H1 (cell line): ENCODE measurements around the gene NOC3L. TPM values are rescaled to one million over a fixed set of nuclear protein-coding genes. Genes with fewer than 3 reads are reported as not detected.

ENCODE experiments used
- CTCF ChIA-PET: fragments of 300-600 bp; sonication (Branson Sonifier 250); formaldehyde crosslinking; loops from one replicate; lab custom pipeline; 2021; ENCODE audit not compliant: partially characterized antibody; lab: Charles Lee
- POLR2A ChIA-PET: fragments of 300-600 bp; sonication (Branson Sonifier 250); formaldehyde crosslinking; loops from one replicate; lab custom pipeline; 2021; ENCODE audit warnings: inconsistent platforms; ENCODE audit not compliant: partially characterized antibody; lab: Charles Lee
- DNase-seq, 2 experiments: peaks; one replicate each; pipeline versions ENCODE4 v3.0.0 to v3.0.0-alpha.2; 2010 to 2022; ENCODE audit warnings: low spot score in 2 of 2, low read depth in 1 of 2, mixed read lengths in 1 of 2
- FAIRE-seq: peaks from 2 replicates; lab custom pipeline; 2011; peaks lifted over from hg19 to GRCh38; lab: Jason Lieb, UNC
- H2AFZ ChIP-seq: 2 replicates; pipeline ENCODE4 v1.8.1; 2012; ENCODE audit warnings: low read length, inconsistent platforms
- H2AK5ac ChIP-seq: 2 replicates; pipeline ENCODE4 v1.6.1; 2013; ENCODE audit warnings: low read depth, low read length
- H2BK120ac ChIP-seq: replicated peaks from 2 replicates; pipeline ENCODE3; 2013; ENCODE audit warnings: low read depth, low read length, inconsistent platforms
- H2BK12ac ChIP-seq: 2 replicates; pipeline ENCODE4 v1.6.1; 2013; ENCODE audit warnings: low read depth, low read length
- H2BK15ac ChIP-seq: 2 replicates; pipeline ENCODE4 v1.6.1; 2013; ENCODE audit warnings: low read length
- H2BK20ac ChIP-seq: 2 replicates; pipeline ENCODE4 v1.6.1; 2013; ENCODE audit warnings: low read length
- H2BK5ac ChIP-seq: 2 replicates; pipeline ENCODE4 v1.6.1; 2013; ENCODE audit warnings: low read depth, low read length
- H3K14ac ChIP-seq: 2 replicates; pipeline ENCODE4 v1.6.1; 2013; ENCODE audit warnings: inconsistent platforms; ENCODE audit not compliant: insufficient read length
- H3K18ac ChIP-seq: 2 replicates; pipeline ENCODE4 v1.6.1; 2013; ENCODE audit warnings: low read length; ENCODE audit errors: extremely low read depth
- H3K23ac ChIP-seq: 2 replicates; pipeline ENCODE4 v1.6.1; 2013; ENCODE audit warnings: inconsistent platforms; ENCODE audit not compliant: insufficient read length
- H3K23me2 ChIP-seq: 2 replicates; pipeline ENCODE4 v1.6.1; 2013; ENCODE audit warnings: low read depth, low read length
- H3K27ac ChIP-seq: 2 replicates; pipeline ENCODE4 v1.6.1; 2011; ENCODE audit warnings: low read depth, low read length, inconsistent platforms
- H3K27me3 ChIP-seq, 4 experiments: replicated peaks in 1 of 4; 1 replicate in 1 of 4; 2 replicates in 3 of 4; pipeline versions ENCODE4 v1.6.1 to v1.8.1; 2011 to 2013; ENCODE audit warnings: low read length in 3 of 4, mild to moderate bottlenecking in 3 of 4, inconsistent platforms in 2 of 4, mixed read lengths in 2 of 4, moderate library complexity in 1 of 4; ENCODE audit not compliant: control insufficient read depth in 3 of 4, insufficient read depth in 3 of 4; ENCODE audit errors: extremely low read depth in 1 of 4
- H3K36me3 ChIP-seq, 4 experiments: 2 replicates each; pipeline versions ENCODE4 v1.6.1 to v1.8.1; 2011 to 2013; ENCODE audit warnings: mild to moderate bottlenecking in 4 of 4, low read length in 3 of 4, moderate library complexity in 2 of 4, control low read depth in 1 of 4, inconsistent platforms in 1 of 4; ENCODE audit not compliant: insufficient read depth in 4 of 4, control insufficient read depth in 2 of 4
- H3K4ac ChIP-seq: replicated peaks from 2 replicates; pipeline ENCODE3; 2013; ENCODE audit warnings: low read length, low read depth, mixed read lengths, inconsistent platforms; ENCODE audit not compliant: insufficient read length
- H3K4me1 ChIP-seq, 4 experiments: replicated peaks in 1 of 4; 1 replicate in 1 of 4; 2 replicates in 3 of 4; pipeline versions ENCODE4 v1.6.1 to v1.8.1; 2011 to 2013; ENCODE audit warnings: low read length in 3 of 4, inconsistent platforms in 2 of 4, mixed read lengths in 1 of 4; ENCODE audit not compliant: insufficient read depth in 4 of 4, control insufficient read depth in 3 of 4
- H3K4me2 ChIP-seq, 2 experiments: 2 replicates each; pipeline versions ENCODE4 v1.6.1 to v1.8.1; 2011 to 2013; ENCODE audit warnings: low read depth in 2 of 2, low read length in 2 of 2, control low read depth in 1 of 2, inconsistent platforms in 1 of 2, mild to moderate bottlenecking in 1 of 2; ENCODE audit not compliant: insufficient read depth in 1 of 2
- H3K4me3 ChIP-seq, 4 experiments: fragments of 200-600, 300-600 bp in 1 of 4; sonication (generic), shearing (Covaris generic), sonication (Bioruptor Twin) in 1 of 4; 2 replicates each; pipeline versions ENCODE4 v1.5.1 to v1.8.1; 2011 to 2016; ENCODE audit warnings: low read length in 4 of 4, low read depth in 3 of 4, control low read depth in 2 of 4, inconsistent platforms in 2 of 4, mild to moderate bottlenecking in 2 of 4, mixed read lengths in 1 of 4, moderate library complexity in 1 of 4; ENCODE audit not compliant: insufficient read depth in 2 of 4; ENCODE audit errors: extremely low read depth in 1 of 4
- H3K56ac ChIP-seq: replicated peaks from 2 replicates; pipeline ENCODE3; 2013; ENCODE audit warnings: low read depth, mild to moderate bottlenecking, mixed read lengths, low read length, inconsistent platforms; ENCODE audit not compliant: insufficient read length
- H3K79me1 ChIP-seq: 2 replicates; pipeline ENCODE4 v1.6.1; 2013; ENCODE audit warnings: low read depth, low read length, control low read depth
- H3K79me2 ChIP-seq, 2 experiments: 2 replicates each; pipeline versions ENCODE4 v1.6.1 to v1.8.1; 2012 to 2013; ENCODE audit warnings: low read length in 2 of 2, mild to moderate bottlenecking in 2 of 2, inconsistent platforms in 1 of 2; ENCODE audit not compliant: insufficient read depth in 2 of 2, control insufficient read depth in 1 of 2
- H3K9ac ChIP-seq, 4 experiments: replicated peaks in 1 of 4; 1 replicate in 1 of 4; 2 replicates in 3 of 4; pipeline versions ENCODE4 v1.6.1 to v1.8.1; 2011 to 2013; ENCODE audit warnings: low read depth in 3 of 4, low read length in 3 of 4, control low read depth in 2 of 4, mild to moderate bottlenecking in 2 of 4, moderate library complexity in 2 of 4, inconsistent platforms in 1 of 4; ENCODE audit errors: extremely low read depth in 1 of 4
- H3K9me3 ChIP-seq, 2 experiments: 2 replicates each; pipeline versions ENCODE4 v1.6.1 to v1.8.1; 2012 to 2013; ENCODE audit warnings: mild to moderate bottlenecking in 2 of 2, moderate library complexity in 2 of 2, control low read depth in 1 of 2, inconsistent platforms in 1 of 2, low read depth in 1 of 2, low read length in 1 of 2, mixed read lengths in 1 of 2; ENCODE audit not compliant: insufficient read depth in 2 of 2
- H4K20me1 ChIP-seq, 2 experiments: replicated peaks in 1 of 2; 2 replicates each; pipeline versions ENCODE3 to v1.8.1; 2011 to 2013; ENCODE audit warnings: inconsistent platforms in 2 of 2, low read length in 2 of 2, mild to moderate bottlenecking in 1 of 2; ENCODE audit not compliant: insufficient read depth in 2 of 2, control insufficient read depth in 1 of 2
- H4K5ac ChIP-seq: 2 replicates; pipeline ENCODE4 v1.6.1; 2013; ENCODE audit warnings: low read length, low read depth, mixed read lengths, inconsistent platforms; ENCODE audit not compliant: insufficient read length
- H4K8ac ChIP-seq: 2 replicates; pipeline ENCODE4 v1.8.0; 2013; ENCODE audit warnings: mild to moderate bottlenecking, moderate library complexity, low read length, inconsistent platforms; ENCODE audit not compliant: insufficient read depth; ENCODE audit errors: extremely low read depth
- H4K91ac ChIP-seq: replicated peaks from 2 replicates; pipeline ENCODE3; 2013; ENCODE audit warnings: low read length, mixed read lengths, inconsistent platforms; ENCODE audit not compliant: insufficient read length
- BACH1 ChIP-seq: IDR thresholded peaks from 2 replicates; pipeline ENCODE4 v1.6.1; 2012; ENCODE audit warnings: low read length, improper control_type of control experiment
- CHD2 ChIP-seq: IDR thresholded peaks from 2 replicates; pipeline ENCODE4 v1.6.1; 2012; ENCODE audit warnings: low read length, improper control_type of control experiment
- KDM1A ChIP-seq: fragments of 200-600, 300-600 bp; sonication (generic); IDR thresholded peaks from 2 replicates; pipeline ENCODE4 v1.7.1; 2016; ENCODE audit warnings: mild to moderate bottlenecking, low read length, borderline replicate concordance
- NANOG ChIP-seq: IDR thresholded peaks from 2 replicates; pipeline ENCODE4 v1.6.1; 2011; ENCODE audit warnings: low read length, low read depth, mild to moderate bottlenecking, inconsistent platforms; ENCODE audit not compliant: insufficient read depth, poor library complexity, severe bottlenecking
- POU5F1 ChIP-seq: IDR thresholded peaks from 2 replicates; pipeline ENCODE4 v1.6.1; 2011; ENCODE audit warnings: low read depth, mild to moderate bottlenecking, low read length, moderate library complexity
- RFX5 ChIP-seq: IDR thresholded peaks from 2 replicates; pipeline ENCODE4 v1.6.1; 2011; ENCODE audit warnings: low read depth, low read length, improper control_type of control experiment, borderline replicate concordance
- SP2 ChIP-seq: IDR thresholded peaks from 2 replicates; pipeline ENCODE4 v1.6.1; 2012; ENCODE audit warnings: mild to moderate bottlenecking, low read length, inconsistent platforms
- TCF12 ChIP-seq: IDR thresholded peaks from 2 replicates; pipeline ENCODE4 v1.6.1; 2011; ENCODE audit warnings: low read depth, mild to moderate bottlenecking, low read length
- WGBS, 2 experiments: shearing (Covaris generic) in 1 of 2; methylation state at CpG; one replicate each; pipeline versions ENCODE4 v1.1.6 to v1.1.7; 2013 to 2015; ENCODE audit warnings: low lambda C conversion rate in 2 of 2, mixed read lengths in 2 of 2, inconsistent platforms in 1 of 2, low coverage in 1 of 2, missing lambda C conversion rate in 1 of 2; ENCODE audit not compliant: insufficient replicate concordance in 2 of 2, insufficient coverage in 1 of 2, insufficient read length in 1 of 2; ENCODE audit errors: extremely low coverage in 1 of 2, missing lambda C conversion rate in 1 of 2; 5-methylcytosine and 5-hydroxymethylcytosine counted together
- polyA plus RNA-seq, 7 experiments: library from polyadenylated mRNA; depleted of rRNA in 3 of 7; stranded (reverse) in 5 of 7; unstranded in 2 of 7; fragments of >200 nt in 5 of 7; fragments of 200-250 nt in 2 of 7; gene quantifications; 1 replicate in 5 of 7; 2 replicates in 1 of 7; 4 replicates in 1 of 7; pipeline versions ENCODE4 v1.2.1 to v1.2.3, GENCODE V29; 2011 to 2013; ENCODE audit warnings: missing spikeins in 2 of 7, mixed read lengths in 2 of 7
- total RNA-seq: library from RNA; stranded (reverse); fragmentation: NEBNext Ultra II Directional; extraction: Animal tissue kit (Norgen Biotek cat#: 25700); gene quantifications from 2 replicates; pipeline ENCODE4 v1.2.1, GENCODE V29; 2021
- TF ChIP-seq, protein P1 (sequence below): IDR thresholded peaks from 2 replicates; pipeline ENCODE4 v1.6.1; 2011; ENCODE audit warnings: low read depth, mild to moderate bottlenecking, low read length; ENCODE audit not compliant: insufficient read depth
- TF ChIP-seq, protein P2 (sequence below): IDR thresholded peaks from 2 replicates; pipeline ENCODE4 v1.6.1; 2011; ENCODE audit warnings: low read length, improper control_type of control experiment
- TF ChIP-seq, protein P3 (sequence below), 3 experiments: IDR thresholded peaks; 1 replicate in 2 of 3; 2 replicates in 1 of 3; pipeline versions ENCODE4 v1.5.1 to v1.6.1; 2011; ENCODE audit warnings: low read length in 3 of 3, mild to moderate bottlenecking in 3 of 3, inconsistent platforms in 2 of 3, low read depth in 1 of 3, moderate library complexity in 1 of 3; ENCODE audit not compliant: insufficient read depth in 1 of 3; ENCODE audit errors: control extremely low read depth in 1 of 3

The NOC3L gene
- total and polyA plus RNA-seq, 2 of the 8 experiments (the other 6 are each of a cell fraction or from before 2014, with no cell fraction given) = 7.1 to 39.1 TPM

DNA sequence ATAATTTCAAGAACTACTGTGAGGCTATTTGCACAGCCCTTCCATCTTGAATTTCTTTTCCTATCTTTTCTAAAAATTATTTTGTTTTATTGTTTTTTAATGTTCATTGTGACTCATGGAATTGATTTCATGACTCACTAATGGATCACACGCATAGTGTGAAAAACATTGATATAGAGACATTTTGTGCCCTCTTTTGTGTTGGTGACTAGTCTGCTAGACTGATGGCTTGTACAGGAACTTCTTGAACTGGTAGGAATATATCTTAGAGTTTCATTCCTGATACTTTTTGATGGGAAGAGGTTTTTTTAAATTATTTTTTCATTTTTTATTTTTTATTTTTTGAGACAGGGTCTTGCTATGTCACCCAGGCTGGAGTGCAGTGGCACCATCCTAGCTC lies 12.6 kb upstream of the NOC3L start:
- POLR2A ChIA-PET = no interaction called here
- no peak for FAIRE-seq
- TF ChIP-seq, protein P1, sequence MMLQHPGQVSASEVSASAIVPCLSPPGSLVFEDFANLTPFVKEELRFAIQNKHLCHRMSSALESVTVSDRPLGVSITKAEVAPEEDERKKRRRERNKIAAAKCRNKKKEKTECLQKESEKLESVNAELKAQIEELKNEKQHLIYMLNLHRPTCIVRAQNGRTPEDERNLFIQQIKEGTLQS = no peak
- TF ChIP-seq BACH1 = no peak
- no peak for TF ChIP-seq SP2
- no peak for TF ChIP-seq TCF12
- TF ChIP-seq, protein P2, sequence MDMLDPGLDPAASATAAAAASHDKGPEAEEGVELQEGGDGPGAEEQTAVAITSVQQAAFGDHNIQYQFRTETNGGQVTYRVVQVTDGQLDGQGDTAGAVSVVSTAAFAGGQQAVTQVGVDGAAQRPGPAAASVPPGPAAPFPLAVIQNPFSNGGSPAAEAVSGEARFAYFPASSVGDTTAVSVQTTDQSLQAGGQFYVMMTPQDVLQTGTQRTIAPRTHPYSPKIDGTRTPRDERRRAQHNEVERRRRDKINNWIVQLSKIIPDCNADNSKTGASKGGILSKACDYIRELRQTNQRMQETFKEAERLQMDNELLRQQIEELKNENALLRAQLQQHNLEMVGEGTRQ = no peak
- no peak for TF ChIP-seq RFX5
- TF ChIP-seq KDM1A = no peak
- no peak for TF ChIP-seq CHD2
- no peak for TF ChIP-seq POU5F1
- TF ChIP-seq, protein P3, sequence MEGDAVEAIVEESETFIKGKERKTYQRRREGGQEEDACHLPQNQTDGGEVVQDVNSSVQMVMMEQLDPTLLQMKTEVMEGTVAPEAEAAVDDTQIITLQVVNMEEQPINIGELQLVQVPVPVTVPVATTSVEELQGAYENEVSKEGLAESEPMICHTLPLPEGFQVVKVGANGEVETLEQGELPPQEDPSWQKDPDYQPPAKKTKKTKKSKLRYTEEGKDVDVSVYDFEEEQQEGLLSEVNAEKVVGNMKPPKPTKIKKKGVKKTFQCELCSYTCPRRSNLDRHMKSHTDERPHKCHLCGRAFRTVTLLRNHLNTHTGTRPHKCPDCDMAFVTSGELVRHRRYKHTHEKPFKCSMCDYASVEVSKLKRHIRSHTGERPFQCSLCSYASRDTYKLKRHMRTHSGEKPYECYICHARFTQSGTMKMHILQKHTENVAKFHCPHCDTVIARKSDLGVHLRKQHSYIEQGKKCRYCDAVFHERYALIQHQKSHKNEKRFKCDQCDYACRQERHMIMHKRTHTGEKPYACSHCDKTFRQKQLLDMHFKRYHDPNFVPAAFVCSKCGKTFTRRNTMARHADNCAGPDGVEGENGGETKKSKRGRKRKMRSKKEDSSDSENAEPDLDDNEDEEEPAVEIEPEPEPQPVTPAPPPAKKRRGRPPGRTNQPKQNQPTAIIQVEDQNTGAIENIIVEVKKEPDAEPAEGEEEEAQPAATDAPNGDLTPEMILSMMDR (IDR thresholded peaks at IDR 0.05; ENCODE audit: control extremely low read depth in 1 of 3, insufficient read depth in 1 of 3, low read depth in 1 of 3, low read length in 3 of 3) = no peak
- TF ChIP-seq NANOG = no peak

More for the DNA sequence above, 12.6 kb upstream of the NOC3L start:
- Histone ChIP-seq H2AK5ac (no peak overlapping the region), H2BK5ac (no peak overlapping the region), H3K79me1 (no peaks in the 10 kb centered on the region), H3K9ac (no peak overlapping the region), H3K4me3 (no peak overlapping the region), H3K9me3 (no peaks in the 10 kb centered on the region), H2AFZ (no peak overlapping the region), H3K23me2 (no peaks in the 10 kb centered on the region; the same call in 1 of the 2 replicates), H3K56ac (no peak overlapping the region), H3K4ac (no peak overlapping the region), H2BK120ac (no peak overlapping the region), H2BK20ac (no peak overlapping the region), H2BK12ac (no peak overlapping the region), H4K20me1 (no peaks in the 10 kb centered on the region), H3K36me3 (no peaks in the 10 kb centered on the region), H4K91ac (no peak overlapping the region), H3K4me1 (no peaks in the 10 kb centered on the region), H3K23ac (no peak overlapping the region), H4K8ac (no peak overlapping the region), H3K79me2 (no peaks in the 10 kb centered on the region), H3K18ac (no peak overlapping the region), H4K5ac (no peak overlapping the region), H3K14ac (no peak overlapping the region), H2BK15ac (no peak overlapping the region), H3K27me3 (no peaks in the 10 kb centered on the region), H3K27ac (no peak overlapping the region), H3K4me2 (no peak overlapping the region)
- no peak for DNase-seq
- CTCF ChIA-PET = no interaction called here
- 85% methylated on average over 1 of the region's 1 CpG; no CpG with 5 or more reads in 1 of the 2 experiments for WGBS, 2 experiments
